ENCODE data around the gene GALNT13. TPM values are rescaled to one million over a fixed set of nuclear protein-coding genes. Genes with fewer than 3 reads are reported as not detected.

GALNT13 gene
- total and polyA plus RNA-seq, 2 donors (not counting 1 experiment from before 2014, with no cell fraction given), result not detected

DNA sequence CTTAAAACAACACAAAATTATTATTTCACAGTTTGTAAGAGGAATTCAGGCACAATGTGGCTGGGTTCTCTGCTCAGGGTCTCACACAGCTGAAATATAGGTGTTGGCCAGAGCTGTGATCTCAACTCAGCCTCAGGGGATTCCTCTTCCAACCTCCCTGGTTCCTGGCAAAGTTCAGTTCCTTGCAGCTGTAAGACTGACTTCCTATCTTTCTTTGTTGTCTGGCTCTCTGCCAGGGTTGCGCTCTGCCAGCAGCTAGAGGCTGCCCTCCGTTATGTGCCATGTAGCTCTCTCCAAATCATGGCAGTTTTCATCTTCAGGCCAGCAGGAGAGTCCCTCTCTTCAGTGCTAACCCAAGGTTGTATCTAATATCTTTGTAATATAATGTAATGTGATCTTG, 554.3 kb downstream of the GALNT13 start:
- H3K79me2 ChIP-seq (ENCODE audit: control insufficient read depth, insufficient read depth, low read length), result no peaks in the 10 kb centered on the region
- WGBS (ENCODE audit: insufficient coverage), result 33% methylated on average over 1 of the region's 2 CpGs
- no peaks in the 10 kb centered on the region for H3K27me3 ChIP-seq (replicated peaks in 1 of 4; ENCODE audit: control extremely low read depth in 1 of 4, control insufficient read depth in 3 of 4, insufficient read depth in 4 of 4, low read length in 3 of 4)
- no peak overlapping the region for H2AFZ ChIP-seq (ENCODE audit: insufficient read depth, low read depth, low read length, poor library complexity, severe bottlenecking)
- no peak overlapping the region for H3K9ac ChIP-seq (ENCODE audit: low read length)
- H3K4me1 Mint-ChIP-seq, result no peaks in the 10 kb centered on the region
- no peak for TF ChIP-seq EZH2 (IDR thresholded peaks at IDR 0.05; ENCODE audit: borderline replicate concordance, insufficient read depth, low read depth, low read length, poor library complexity, severe bottlenecking)
- TF ChIP-seq, protein P1, sequence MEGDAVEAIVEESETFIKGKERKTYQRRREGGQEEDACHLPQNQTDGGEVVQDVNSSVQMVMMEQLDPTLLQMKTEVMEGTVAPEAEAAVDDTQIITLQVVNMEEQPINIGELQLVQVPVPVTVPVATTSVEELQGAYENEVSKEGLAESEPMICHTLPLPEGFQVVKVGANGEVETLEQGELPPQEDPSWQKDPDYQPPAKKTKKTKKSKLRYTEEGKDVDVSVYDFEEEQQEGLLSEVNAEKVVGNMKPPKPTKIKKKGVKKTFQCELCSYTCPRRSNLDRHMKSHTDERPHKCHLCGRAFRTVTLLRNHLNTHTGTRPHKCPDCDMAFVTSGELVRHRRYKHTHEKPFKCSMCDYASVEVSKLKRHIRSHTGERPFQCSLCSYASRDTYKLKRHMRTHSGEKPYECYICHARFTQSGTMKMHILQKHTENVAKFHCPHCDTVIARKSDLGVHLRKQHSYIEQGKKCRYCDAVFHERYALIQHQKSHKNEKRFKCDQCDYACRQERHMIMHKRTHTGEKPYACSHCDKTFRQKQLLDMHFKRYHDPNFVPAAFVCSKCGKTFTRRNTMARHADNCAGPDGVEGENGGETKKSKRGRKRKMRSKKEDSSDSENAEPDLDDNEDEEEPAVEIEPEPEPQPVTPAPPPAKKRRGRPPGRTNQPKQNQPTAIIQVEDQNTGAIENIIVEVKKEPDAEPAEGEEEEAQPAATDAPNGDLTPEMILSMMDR (IDR thresholded peaks at IDR 0.05), result no peak
- H3K27me3 Mint-ChIP-seq, result no peaks in the 10 kb centered on the region
- intact Hi-C loops (cut with micrococcal nuclease), result no loop called here
- no peaks in the 10 kb centered on the region for H3K36me3 ChIP-seq (replicated peaks in 1 of 2; ENCODE audit: control extremely low read depth in 1 of 2, control insufficient read depth in 1 of 2, extremely low read depth in 1 of 2, insufficient read depth in 2 of 2, low read length in 1 of 2)
- ATAC-seq (ENCODE audit: low read depth) (no peak), DNase-seq (no peak)
- no peaks in the 10 kb centered on the region for H3K9me3 ChIP-seq (ENCODE audit: control extremely low read depth in 1 of 3, control insufficient read depth in 2 of 3, insufficient read depth in 1 of 3, low read length in 2 of 3)
- peaks cover 2% of the 10 kb centered on the region for H3K9me3 Mint-ChIP-seq (ENCODE audit: insufficient read depth)
- H4K20me1 ChIP-seq (ENCODE audit: control insufficient read depth, insufficient read depth, low read length, poor library complexity, severe bottlenecking), result no peaks in the 10 kb centered on the region
- no peaks in the 10 kb centered on the region for H3K4me1 ChIP-seq (ENCODE audit: control insufficient read depth in 2 of 2, insufficient read depth in 2 of 2, low read length in 2 of 2)
- no peak overlapping the region for H3K27ac Mint-ChIP-seq
- no peak overlapping the region for H3K4me3 Mint-ChIP-seq
- no peak overlapping the region for H3K27ac ChIP-seq (ENCODE audit: low read length in 2 of 2)
- ChIA-PET CTCF (no interaction called here), POLR2A (no interaction called here)
- H3K4me2 ChIP-seq (replicated peaks; ENCODE audit: low read depth, low read length, poor library complexity, severe bottlenecking), result no peak overlapping the region
- H3K4me3 ChIP-seq (ENCODE audit: control extremely low read depth in 1 of 5, extremely low read depth in 1 of 5, insufficient read depth in 1 of 5, low read depth in 2 of 5, low read length in 4 of 5), result no peak overlapping the region

DNA sequence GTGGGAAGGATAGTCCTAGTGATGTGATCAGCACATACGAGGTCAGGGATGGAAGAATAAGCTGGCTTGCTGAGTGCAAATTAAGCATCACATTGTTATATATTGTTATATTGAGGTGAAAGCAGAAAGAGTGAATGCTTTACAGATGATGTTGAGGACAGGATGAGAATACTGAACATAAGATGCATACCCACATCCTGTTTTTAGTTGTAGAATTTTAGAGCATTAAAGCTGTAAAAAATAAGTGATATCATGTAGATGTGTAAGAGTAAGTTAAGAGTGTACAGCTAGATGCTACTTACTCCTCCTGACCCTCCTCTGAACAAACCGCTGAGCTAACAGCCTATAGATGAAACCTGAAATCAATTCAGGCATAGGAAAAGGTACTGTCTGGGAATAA, 555.7 kb downstream of the GALNT13 start:
- Histone ChIP-seq H3K9me3 (ENCODE audit: control extremely low read depth in 1 of 3, control insufficient read depth in 2 of 3, insufficient read depth in 1 of 3, low read length in 2 of 3) (no peaks in the 10 kb centered on the region), H3K4me2 (replicated peaks; ENCODE audit: low read depth, low read length, poor library complexity, severe bottlenecking) (no peak overlapping the region), H3K9ac (ENCODE audit: low read length) (no peak overlapping the region), H3K36me3 (replicated peaks in 1 of 2; ENCODE audit: control extremely low read depth in 1 of 2, control insufficient read depth in 1 of 2, extremely low read depth in 1 of 2, insufficient read depth in 2 of 2, low read length in 1 of 2) (no peaks in the 10 kb centered on the region), H3K27ac (ENCODE audit: low read length in 2 of 2) (no peak overlapping the region), H3K27me3 (replicated peaks in 1 of 4; ENCODE audit: control extremely low read depth in 1 of 4, control insufficient read depth in 3 of 4, insufficient read depth in 4 of 4, low read length in 3 of 4) (no peaks in the 10 kb centered on the region), H3K4me1 (ENCODE audit: control insufficient read depth in 2 of 2, insufficient read depth in 2 of 2, low read length in 2 of 2) (no peaks in the 10 kb centered on the region), H4K20me1 (ENCODE audit: control insufficient read depth, insufficient read depth, low read length, poor library complexity, severe bottlenecking) (no peaks in the 10 kb centered on the region), H3K79me2 (ENCODE audit: control insufficient read depth, insufficient read depth, low read length) (no peaks in the 10 kb centered on the region), H2AFZ (ENCODE audit: insufficient read depth, low read depth, low read length, poor library complexity, severe bottlenecking) (no peak overlapping the region), H3K4me3 (ENCODE audit: control extremely low read depth in 1 of 5, extremely low read depth in 1 of 5, insufficient read depth in 1 of 5, low read depth in 2 of 5, low read length in 4 of 5) (no peak overlapping the region)
- Mint-ChIP-seq H3K4me1 (no peaks in the 10 kb centered on the region), H3K4me3 (no peak overlapping the region), H3K27ac (no peak overlapping the region), H3K27me3 (no peaks in the 10 kb centered on the region), H3K9me3 (ENCODE audit: insufficient read depth) (peaks cover 2% of the 10 kb centered on the region)
- ChIA-PET POLR2A (no interaction called here), CTCF (no interaction called here)
- DNase-seq, result no peak
- intact Hi-C loops (cut with micrococcal nuclease), result no loop called here
- TF ChIP-seq, protein P1 (IDR thresholded peaks at IDR 0.05), result no peak
- WGBS (ENCODE audit: insufficient coverage), result no CpG with 5 or more reads among the region's 2 CpGs
- no peak for ATAC-seq (ENCODE audit: low read depth)
